Thymus (tissue), 11 donors: ENCODE measurements around the gene PTPRJ. TPM values are rescaled to one million over a fixed set of nuclear protein-coding genes. Genes with fewer than 3 reads are reported as not detected.

Experiments used
- DNase-seq, 9 donors: peaks; one replicate each; pipeline ENCODE4 v3.0.0-alpha.2; 2013; ENCODE audit warnings: low spot score in 9 of 9, low read depth in 6 of 9, missing footprints in 1 of 9
- H3K27ac ChIP-seq, 2 donors: one replicate each; pipeline ENCODE4 v1.5.1; 2013; ENCODE audit warnings: control low read depth in 1 of 2, low read depth in 1 of 2, low read length in 1 of 2, mild to moderate bottlenecking in 1 of 2, moderate library complexity in 1 of 2
- H3K27me3 ChIP-seq, 2 donors: one replicate each; pipeline ENCODE4 v1.5.1; 2013; ENCODE audit warnings: low read length in 1 of 2; ENCODE audit not compliant: control insufficient read depth in 2 of 2, insufficient read depth in 1 of 2
- H3K36me3 ChIP-seq, 2 donors: one replicate each; pipeline ENCODE4 v1.5.1; 2013; ENCODE audit warnings: low read length in 1 of 2, mild to moderate bottlenecking in 1 of 2, moderate library complexity in 1 of 2; ENCODE audit not compliant: control insufficient read depth in 2 of 2, insufficient read depth in 2 of 2
- H3K4me1 ChIP-seq, 2 donors: one replicate each; pipeline ENCODE4 v1.5.1; 2013; ENCODE audit warnings: low read length in 2 of 2; ENCODE audit not compliant: control insufficient read depth in 2 of 2, insufficient read depth in 2 of 2
- H3K4me3 ChIP-seq, 2 donors: one replicate each; pipeline ENCODE4 v1.5.1; 2013; ENCODE audit warnings: low read length in 2 of 2, control low read depth in 1 of 2, mild to moderate bottlenecking in 1 of 2
- H3K9me3 ChIP-seq, 2 donors: one replicate each; pipeline ENCODE4 v1.5.1; 2013; ENCODE audit warnings: low read length in 1 of 2, mild to moderate bottlenecking in 1 of 2; ENCODE audit not compliant: control insufficient read depth in 2 of 2, insufficient read depth in 1 of 2
- WGBS: extraction: QIAGEN DNeasy Blood & Tissue Kit; methylation state at CpG from one replicate; pipeline ENCODE4 v1.1.7; 2013; 5-methylcytosine and 5-hydroxymethylcytosine counted together
- polyA plus RNA-seq: library from polyadenylated mRNA; stranded (reverse); fragments of 200-250 nt; gene quantifications from one replicate; pipeline ENCODE4 v1.2.3, GENCODE V29; 2013
- total RNA-seq: library from RNA; stranded (reverse); fragments of 120-200 nt; gene quantifications from one replicate; pipeline ENCODE4 v1.2.4, GENCODE V29; 2013
- donor health status: healthy.

PTPRJ gene
- total and polyA plus RNA-seq, 2 donors: 4.4 to 7.5 TPM

- Histone ChIP-seq H3K27ac (peak overlapping the region in 1 of 2 donors; percentile 25), H3K36me3 (no peaks in the 10 kb centered on the region), H3K9me3 (no peaks in the 10 kb centered on the region), H3K4me3 (no peak overlapping the region), H3K27me3 (no peaks in the 10 kb centered on the region), H3K4me1 (peaks cover 4 to 32% of the 10 kb centered on the region in 2 donors)
- WGBS: 65% methylated on average over 6 of the region's 6 CpGs
- DNase-seq: no peak
These were observed 48.7 kb downstream of the PTPRJ start for GRCh38 chr11:48028914-48029680.

DNA sequence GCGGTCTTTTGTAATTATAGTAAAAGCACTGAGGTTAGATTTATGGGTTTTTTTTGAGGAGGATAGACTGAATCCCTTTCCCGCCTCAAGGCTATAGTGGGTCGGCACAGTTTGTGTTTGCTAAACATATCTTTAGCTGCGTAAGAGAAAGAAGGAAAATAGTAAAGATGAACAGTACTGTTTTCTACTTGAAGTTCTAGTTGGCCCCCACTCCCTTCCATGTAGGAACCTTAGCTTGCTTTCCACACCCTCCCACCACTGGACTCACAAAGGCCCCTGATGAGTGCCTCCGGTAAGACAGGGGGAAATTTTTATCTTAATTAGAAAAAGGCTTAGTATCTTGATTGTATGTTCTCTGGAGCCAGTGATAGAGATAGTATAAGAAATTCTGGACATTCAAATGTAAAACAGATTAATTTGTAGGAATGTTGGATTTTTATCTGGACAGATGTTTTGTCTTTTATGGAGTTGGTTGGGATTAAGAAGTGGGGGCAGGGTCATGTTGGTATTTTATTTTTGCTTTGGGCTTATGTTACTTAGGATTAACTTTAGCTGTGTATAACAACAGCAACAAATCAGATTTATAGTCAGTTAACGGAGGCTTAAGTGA, 49.4 kb downstream of the PTPRJ start:
- Histone ChIP-seq H3K4me3 (no peak overlapping the region), H3K27me3 (no peaks in the 10 kb centered on the region), H3K27ac (peak overlapping the region in 1 of 2 donors; percentile 18), H3K4me1 (peaks cover 4 to 35% of the 10 kb centered on the region in 2 donors), H3K36me3 (no peaks in the 10 kb centered on the region), H3K9me3 (no peaks in the 10 kb centered on the region)
- WGBS: 87% methylated on average over 6 of the region's 6 CpGs
- DNase-seq: no peak

DNA sequence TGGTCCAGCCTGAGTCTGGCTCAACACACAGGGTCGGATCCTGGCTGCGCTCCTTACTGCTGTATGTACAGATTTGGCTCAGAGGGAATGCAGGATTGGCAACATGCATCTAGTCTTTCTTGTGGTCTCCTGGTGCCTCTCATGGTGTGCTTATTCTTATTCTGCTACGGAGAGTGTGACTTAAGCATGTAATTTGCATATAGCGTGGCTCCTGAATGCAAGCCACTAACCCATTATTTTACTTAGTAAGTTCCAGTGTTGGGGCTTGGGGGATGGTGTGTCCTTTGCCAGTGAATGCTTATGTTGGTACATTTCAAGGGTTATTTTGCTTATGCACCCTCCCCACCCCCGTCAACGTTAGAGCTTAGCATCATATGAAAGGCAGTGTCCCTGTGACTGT, 51.2 kb downstream of the PTPRJ start:
- no peak overlapping the region for H3K4me3 ChIP-seq
- no peak overlapping the region for H3K27ac ChIP-seq
- no peaks in the 10 kb centered on the region for H3K9me3 ChIP-seq
- no peaks in the 10 kb centered on the region for H3K36me3 ChIP-seq
- peaks cover 16 to 47% of the 10 kb centered on the region in 2 donors for H3K4me1 ChIP-seq
- H3K27me3 ChIP-seq: no peaks in the 10 kb centered on the region
- WGBS: 74% methylated on average over 6 of the region's 6 CpGs
- no peak for DNase-seq

DNA sequence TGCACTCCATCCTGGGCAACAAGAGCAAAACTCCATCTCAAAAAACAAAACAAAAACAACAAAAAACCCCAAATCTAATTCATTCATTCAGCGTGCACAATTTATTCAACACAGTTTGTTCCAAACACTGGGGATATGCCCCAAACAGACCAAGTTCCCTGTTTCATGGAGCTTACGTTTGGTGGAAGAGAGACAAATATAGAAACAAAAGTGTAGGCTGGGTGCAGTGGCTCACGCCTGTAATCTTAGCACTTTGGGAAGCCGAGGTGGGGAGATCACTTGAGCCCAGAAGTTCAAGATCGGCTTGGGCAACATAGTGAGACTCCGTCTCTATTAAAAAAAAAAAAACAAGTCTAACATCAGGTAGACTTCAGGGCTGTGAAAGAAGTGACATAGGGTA, 52.4 kb downstream of the PTPRJ start:
- Histone ChIP-seq H3K4me3 (no peak overlapping the region), H3K36me3 (no peaks in the 10 kb centered on the region), H3K4me1 (peaks cover 19 to 47% of the 10 kb centered on the region in 2 donors), H3K9me3 (no peaks in the 10 kb centered on the region), H3K27ac (no peak overlapping the region), H3K27me3 (no peaks in the 10 kb centered on the region)
- 90% methylated on average over 6 of the region's 6 CpGs for WGBS
- no peak for DNase-seq

GRCh38 chr11:48033918-48034341, 53.6 kb downstream of the PTPRJ start:
- 61% methylated on average over 3 of the region's 3 CpGs for WGBS
- Histone ChIP-seq H3K4me3 (no peak overlapping the region), H3K9me3 (no peaks in the 10 kb centered on the region), H3K27ac (peak overlapping the region in 1 of 2 donors; percentile 67), H3K27me3 (no peaks in the 10 kb centered on the region), H3K36me3 (no peaks in the 10 kb centered on the region), H3K4me1 (peaks cover 19 to 45% of the 10 kb centered on the region in 2 donors)
- peak in 1 of 9 donors; percentile 51 for DNase-seq

DNA sequence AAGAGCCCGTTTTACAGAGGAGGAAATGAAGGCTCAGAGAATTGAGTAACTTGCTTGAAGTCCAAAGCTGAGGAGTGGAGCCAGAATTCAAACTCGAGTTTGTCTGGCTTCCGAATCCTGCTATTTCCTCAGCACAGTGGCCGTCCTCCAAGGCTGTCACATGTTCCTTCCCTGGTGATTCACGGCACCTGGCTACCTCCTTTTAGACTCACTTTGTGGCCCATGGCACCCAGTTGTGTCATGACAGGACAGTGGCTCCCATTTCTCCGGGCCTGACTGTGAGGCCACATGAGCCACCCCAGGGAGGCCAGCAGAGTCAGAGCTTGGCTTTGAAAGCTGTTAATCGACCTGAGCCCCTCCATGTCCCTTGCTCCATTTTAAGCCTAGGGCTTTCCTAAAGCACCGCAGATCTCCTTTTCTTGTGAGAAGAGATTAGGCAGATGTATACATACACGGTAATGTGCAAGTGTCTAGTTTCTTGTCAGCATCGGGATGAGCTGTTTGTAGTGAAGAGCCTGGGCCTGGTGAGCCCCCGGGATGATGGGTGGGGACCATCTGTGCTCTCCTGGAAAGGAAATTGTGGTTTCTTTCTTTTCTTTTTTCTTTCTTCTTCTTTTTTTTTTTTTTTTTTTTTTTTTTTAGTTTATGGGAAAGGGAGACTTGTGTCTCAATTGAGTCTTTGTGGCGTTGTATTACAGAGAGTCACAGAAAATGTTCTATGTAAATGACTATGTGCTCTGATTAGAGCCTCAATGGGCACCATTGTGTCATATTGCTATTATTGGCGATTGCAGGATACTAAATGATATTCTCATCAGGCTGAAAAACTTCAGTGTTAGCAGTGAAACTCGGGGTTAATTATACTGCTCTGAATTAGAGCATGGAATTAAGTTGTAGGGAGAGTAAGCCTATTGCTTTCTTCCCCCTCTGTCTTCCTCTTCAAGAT, 54.8 kb downstream of the PTPRJ start:
- Histone ChIP-seq H3K27me3 (no peaks in the 10 kb centered on the region), H3K36me3 (no peaks in the 10 kb centered on the region), H3K27ac (peak overlapping the region in 1 of 2 donors; percentile 55), H3K4me1 (peaks cover 19 to 44% of the 10 kb centered on the region in 2 donors), H3K9me3 (no peaks in the 10 kb centered on the region), H3K4me3 (no peak overlapping the region)
- DNase-seq: no peak
- 65% methylated on average over 14 of the region's 14 CpGs for WGBS

- WGBS: 95% methylated on average over 1 of the region's 1 CpG
- Histone ChIP-seq H3K27ac (peak overlapping the region in 1 of 2 donors; percentile 22), H3K27me3 (no peaks in the 10 kb centered on the region), H3K9me3 (no peaks in the 10 kb centered on the region), H3K4me3 (no peak overlapping the region), H3K36me3 (no peaks in the 10 kb centered on the region), H3K4me1 (peaks cover 19 to 44% of the 10 kb centered on the region in 2 donors)
- DNase-seq: no peak
These were observed 55.7 kb downstream of the PTPRJ start for GRCh38 chr11:48036011-48036410.

DNA sequence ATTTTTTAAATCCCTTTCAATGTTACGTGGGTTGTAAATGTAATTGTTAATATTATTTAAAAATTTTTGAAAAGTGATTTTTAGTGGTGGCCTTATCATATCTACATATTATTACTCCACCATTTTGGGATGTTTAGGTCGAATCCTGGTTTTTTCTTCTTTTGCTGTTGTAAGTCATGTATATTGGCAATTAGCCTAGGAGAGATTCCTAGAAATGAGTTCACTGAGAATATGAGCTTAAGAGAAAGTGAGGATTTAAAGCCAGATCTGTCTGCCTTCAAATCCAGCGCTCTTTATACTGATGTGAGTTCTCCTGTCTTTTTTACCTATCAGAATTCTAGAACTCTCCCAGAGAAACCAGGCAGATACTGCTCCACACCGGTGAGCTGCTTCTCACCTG, 56.1 kb downstream of the PTPRJ start:
- H3K36me3 ChIP-seq: no peaks in the 10 kb centered on the region
- H3K27ac ChIP-seq: peak overlapping the region in 1 of 2 donors; percentile 22
- DNase-seq: no peak
- 81% methylated on average over 4 of the region's 4 CpGs for WGBS
- H3K9me3 ChIP-seq: no peaks in the 10 kb centered on the region
- H3K4me3 ChIP-seq: no peak overlapping the region
- H3K4me1 ChIP-seq: peaks cover 19 to 41% of the 10 kb centered on the region in 2 donors
- H3K27me3 ChIP-seq: no peaks in the 10 kb centered on the region
